Caco-2 (cell line): ENCODE data around the gene THAP4. TPM values are rescaled to one million over a fixed set of nuclear protein-coding genes. Genes with fewer than 3 reads are reported as not detected.

Source experiments
- BruUV-seq: library from RNA; stranded (reverse); fragments of 400-500 nt; replicated peaks from 2 replicates; lab custom pipeline; 2021; lab: Mats Ljungman, UMichigan
- CTCF ChIA-PET: fragments of 300-600 bp; sonication (Branson Sonifier 250); formaldehyde crosslinking; loops from one replicate; lab custom pipeline; 2022; ENCODE audit warnings: antibody characterized with exemption; lab: Charles Lee
- POLR2A ChIA-PET: fragments of 300-600 bp; sonication (Branson Sonifier 250); formaldehyde crosslinking; loops from one replicate; lab custom pipeline; 2022; ENCODE audit warnings: antibody characterized with exemption; lab: Charles Lee
- DNase-seq, 2 experiments: peaks; one replicate each; pipeline versions ENCODE4 v3.0.0 to v3.0.0-alpha.2; 2020 to 2022
- H3K27me3 ChIP-seq: replicated peaks from 2 replicates; pipeline ENCODE4 v1.6.0; 2011; ENCODE audit warnings: low read length; ENCODE audit not compliant: control insufficient read depth, insufficient read depth
- H3K36me3 ChIP-seq: 2 replicates; pipeline ENCODE4 v1.5.1; 2011; ENCODE audit warnings: low read length; ENCODE audit not compliant: control insufficient read depth, insufficient read depth
- H3K4me1 ChIP-seq: fragments of 250-450 bp; sonication (Bioruptor Pico); 2 replicates; pipeline ENCODE4 v1.5.1; 2020; ENCODE audit warnings: mild to moderate bottlenecking
- H3K4me3 ChIP-seq: 2 replicates; pipeline ENCODE4 v1.5.1; 2011; ENCODE audit warnings: low read depth, mild to moderate bottlenecking, control low read depth, low read length
- H3K9me3 ChIP-seq: fragments of 250-450 bp; sonication (Bioruptor Pico); 2 replicates; pipeline ENCODE4 v1.5.1; 2020; ENCODE audit warnings: mild to moderate bottlenecking, moderate library complexity
- H3K27ac Mint-ChIP-seq: one replicate; pipeline ENCODE4 v1.8.0; 2022; ENCODE audit warnings: mixed read lengths; ENCODE audit not compliant: unreplicated experiment
- H3K27me3 Mint-ChIP-seq: one replicate; pipeline ENCODE4 v1.8.0; 2022; ENCODE audit warnings: mixed read lengths; ENCODE audit not compliant: insufficient read depth, unreplicated experiment
- H3K36me3 Mint-ChIP-seq: one replicate; pipeline ENCODE4 v1.8.0; 2022; ENCODE audit warnings: mild to moderate bottlenecking, mixed read lengths; ENCODE audit not compliant: insufficient read depth, unreplicated experiment
- H3K4me1 Mint-ChIP-seq: one replicate; pipeline ENCODE4 v1.8.0; 2022; ENCODE audit warnings: low read depth, mixed read lengths; ENCODE audit not compliant: unreplicated experiment
- H3K4me3 Mint-ChIP-seq: one replicate; pipeline ENCODE4 v1.8.0; 2022; ENCODE audit warnings: mild to moderate bottlenecking, moderate library complexity, mixed read lengths; ENCODE audit not compliant: unreplicated experiment
- H3K9me3 Mint-ChIP-seq: one replicate; pipeline ENCODE4 v1.8.0; 2022; ENCODE audit warnings: mixed read lengths; ENCODE audit not compliant: unreplicated experiment
- intact Hi-C: fragments of 100-400 bp; cut with micrococcal nuclease; formaldehyde crosslinking; loops from one replicate; pipeline ENCODE4 v1.10.0; 2022; ENCODE audit not compliant: unreplicated experiment
- total RNA-seq: library from RNA; stranded (reverse); gene quantifications from 2 replicates; pipeline ENCODE4 v1.2.3, GENCODE V29; 2022
- TF ChIP-seq, protein P1 (sequence below), 2 experiments: fragments of 200-600 bp in 1 of 2; IDR thresholded peaks; 1 replicate in 1 of 2; 2 replicates in 1 of 2; pipeline versions ENCODE4 v1.5.1 to v1.8.0; 2011 to 2022; ENCODE audit warnings: antibody characterized with exemption in 1 of 2, control low read depth in 1 of 2, inconsistent platforms in 1 of 2, low read depth in 1 of 2, low read length in 1 of 2, mild to moderate bottlenecking in 1 of 2, moderate library complexity in 1 of 2; ENCODE audit not compliant: insufficient read depth in 1 of 2, severe bottlenecking in 1 of 2, unreplicated experiment in 1 of 2

THAP4 gene
- total RNA-seq, 1 experiment from 2014 or later, result 37.2 TPM

DNA sequence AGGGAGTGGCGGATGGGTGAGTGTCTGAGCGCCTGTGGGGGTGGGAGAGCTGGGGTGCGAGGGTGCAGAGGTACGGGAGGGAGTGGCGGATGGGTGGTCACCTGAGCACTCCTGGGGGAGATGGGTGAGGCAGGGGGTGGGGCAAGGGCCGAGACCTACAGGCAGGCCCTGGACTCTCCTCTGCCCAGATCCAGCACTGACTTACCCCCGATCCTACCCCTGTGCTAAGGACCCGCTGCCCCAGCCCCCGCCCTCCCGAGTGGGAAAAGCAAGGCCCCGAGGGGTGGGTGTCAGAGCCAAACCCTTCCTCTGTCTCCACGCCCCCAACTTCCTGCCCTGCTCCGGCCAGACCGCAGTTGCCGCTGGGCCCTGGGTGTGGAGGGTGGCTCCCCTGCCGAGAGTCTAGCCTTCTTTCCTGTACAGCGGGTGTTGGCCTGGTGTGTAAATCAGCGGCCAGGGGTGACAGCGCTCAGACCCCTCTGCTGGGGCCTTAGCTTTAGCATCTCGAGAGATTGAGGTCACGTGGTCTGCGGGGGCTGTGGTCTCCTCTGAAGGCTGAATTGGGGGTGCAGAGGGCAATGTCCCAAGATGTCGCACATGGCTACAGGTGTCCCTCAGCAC lies 65.9 kb downstream of the THAP4 start:
- BruUV-seq, result no TSS peak
- no peaks in the 10 kb centered on the region for H3K9me3 Mint-ChIP-seq
- POLR2A ChIA-PET, result no interaction called here
- Histone ChIP-seq H3K4me3 (no peak overlapping the region), H3K27me3 (no peaks in the 10 kb centered on the region), H3K36me3 (no peaks in the 10 kb centered on the region), H3K9me3 (no peaks in the 10 kb centered on the region), H3K4me1 (no peaks in the 10 kb centered on the region)
- H3K4me1 Mint-ChIP-seq, result no peaks in the 10 kb centered on the region
- no peak overlapping the region for H3K27ac Mint-ChIP-seq
- H3K4me3 Mint-ChIP-seq, result no peak overlapping the region
- intact Hi-C loops, result no loop called here
- CTCF ChIA-PET, result no interaction called here
- H3K27me3 Mint-ChIP-seq, result no peaks in the 10 kb centered on the region
- no peak for DNase-seq
- TF ChIP-seq, protein P1, sequence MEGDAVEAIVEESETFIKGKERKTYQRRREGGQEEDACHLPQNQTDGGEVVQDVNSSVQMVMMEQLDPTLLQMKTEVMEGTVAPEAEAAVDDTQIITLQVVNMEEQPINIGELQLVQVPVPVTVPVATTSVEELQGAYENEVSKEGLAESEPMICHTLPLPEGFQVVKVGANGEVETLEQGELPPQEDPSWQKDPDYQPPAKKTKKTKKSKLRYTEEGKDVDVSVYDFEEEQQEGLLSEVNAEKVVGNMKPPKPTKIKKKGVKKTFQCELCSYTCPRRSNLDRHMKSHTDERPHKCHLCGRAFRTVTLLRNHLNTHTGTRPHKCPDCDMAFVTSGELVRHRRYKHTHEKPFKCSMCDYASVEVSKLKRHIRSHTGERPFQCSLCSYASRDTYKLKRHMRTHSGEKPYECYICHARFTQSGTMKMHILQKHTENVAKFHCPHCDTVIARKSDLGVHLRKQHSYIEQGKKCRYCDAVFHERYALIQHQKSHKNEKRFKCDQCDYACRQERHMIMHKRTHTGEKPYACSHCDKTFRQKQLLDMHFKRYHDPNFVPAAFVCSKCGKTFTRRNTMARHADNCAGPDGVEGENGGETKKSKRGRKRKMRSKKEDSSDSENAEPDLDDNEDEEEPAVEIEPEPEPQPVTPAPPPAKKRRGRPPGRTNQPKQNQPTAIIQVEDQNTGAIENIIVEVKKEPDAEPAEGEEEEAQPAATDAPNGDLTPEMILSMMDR (IDR thresholded peaks at IDR 0.05; ENCODE audit: insufficient read depth in 1 of 2, low read depth in 1 of 2, low read length in 1 of 2, severe bottlenecking in 1 of 2, unreplicated experiment in 1 of 2), result no peak
- peaks cover 10% of the 10 kb centered on the region for H3K36me3 Mint-ChIP-seq

DNA sequence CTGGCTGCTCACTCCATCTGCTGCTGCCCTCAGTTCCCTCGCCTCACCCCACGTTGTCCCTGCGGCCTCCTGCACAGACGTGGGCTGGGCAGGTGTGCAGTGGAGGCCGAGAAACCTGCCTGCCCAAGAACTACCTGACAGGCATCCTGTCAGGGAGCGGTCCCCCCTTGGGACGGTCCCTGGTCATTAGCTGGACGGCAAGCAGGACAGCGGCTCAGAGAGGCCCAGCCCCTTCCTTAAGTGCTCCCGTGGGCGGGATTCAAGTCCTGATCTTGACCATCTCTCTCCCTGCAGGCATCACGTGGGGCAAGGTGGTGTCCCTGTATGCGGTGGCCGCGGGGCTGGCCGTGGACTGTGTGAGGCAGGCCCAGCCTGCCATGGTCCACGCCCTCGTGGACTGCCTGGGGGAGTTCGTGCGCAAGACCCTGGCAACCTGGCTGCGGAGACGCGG lies 67.1 kb downstream of the THAP4 start:
- BruUV-seq, result no TSS peak
- CTCF ChIA-PET, result no interaction called here
- TF ChIP-seq, protein P1 (IDR thresholded peaks at IDR 0.05; ENCODE audit: insufficient read depth in 1 of 2, low read depth in 1 of 2, low read length in 1 of 2, severe bottlenecking in 1 of 2, unreplicated experiment in 1 of 2), result no peak
- H3K4me3 ChIP-seq, result no peak overlapping the region
- no peaks in the 10 kb centered on the region for H3K9me3 ChIP-seq
- no peaks in the 10 kb centered on the region for H3K27me3 ChIP-seq
- no peaks in the 10 kb centered on the region for H3K9me3 Mint-ChIP-seq
- H3K4me3 Mint-ChIP-seq, result no peak overlapping the region
- no peaks in the 10 kb centered on the region for H3K36me3 ChIP-seq
- peaks cover 10% of the 10 kb centered on the region for H3K36me3 Mint-ChIP-seq
- peak overlapping the region; percentile 28 for H3K27ac Mint-ChIP-seq
- no peaks in the 10 kb centered on the region for H3K27me3 Mint-ChIP-seq
- H3K4me1 Mint-ChIP-seq, result no peaks in the 10 kb centered on the region
- intact Hi-C loops, result no loop called here
- no peaks in the 10 kb centered on the region for H3K4me1 ChIP-seq
- DNase-seq, result no peak
- POLR2A ChIA-PET, result no interaction called here

DNA sequence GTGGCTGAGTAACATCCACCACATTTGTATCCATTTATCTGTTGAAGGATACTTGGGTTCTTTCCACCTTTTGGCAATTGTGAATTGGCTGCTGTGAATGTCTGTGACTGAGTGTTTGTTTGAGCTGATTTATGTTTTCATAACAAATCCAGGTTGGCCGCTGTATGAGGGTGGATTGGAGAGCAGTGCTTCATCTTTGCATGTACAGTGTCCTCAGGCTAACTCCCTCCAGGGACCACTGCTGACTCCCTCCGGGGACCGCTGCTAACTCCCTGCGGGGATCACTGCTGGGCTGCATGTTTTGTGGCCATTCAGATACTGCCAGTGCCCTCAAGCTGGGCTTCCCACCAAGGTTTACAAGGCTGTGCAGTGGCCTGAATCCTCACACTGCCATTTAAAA lies 68.2 kb downstream of the THAP4 start:
- H3K4me3 Mint-ChIP-seq, result no peak overlapping the region
- POLR2A ChIA-PET, result no interaction called here
- no peaks in the 10 kb centered on the region for H3K36me3 ChIP-seq
- H3K4me3 ChIP-seq, result no peak overlapping the region
- no TSS peak for BruUV-seq
- H3K4me1 Mint-ChIP-seq, result no peaks in the 10 kb centered on the region
- no peaks in the 10 kb centered on the region for H3K27me3 Mint-ChIP-seq
- peaks cover 6% of the 10 kb centered on the region for H3K36me3 Mint-ChIP-seq
- intact Hi-C loops, result no loop called here
- no peak for DNase-seq
- H3K27me3 ChIP-seq, result no peaks in the 10 kb centered on the region
- H3K4me1 ChIP-seq, result no peaks in the 10 kb centered on the region
- TF ChIP-seq, protein P1 (IDR thresholded peaks at IDR 0.05; ENCODE audit: insufficient read depth in 1 of 2, low read depth in 1 of 2, low read length in 1 of 2, severe bottlenecking in 1 of 2, unreplicated experiment in 1 of 2), result no peak
- H3K9me3 Mint-ChIP-seq, result no peaks in the 10 kb centered on the region
- CTCF ChIA-PET, result no interaction called here
- H3K27ac Mint-ChIP-seq, result no peak overlapping the region
- no peaks in the 10 kb centered on the region for H3K9me3 ChIP-seq
